ENCODE measurements around the gene PNMA8C. TPM values are rescaled to one million over a fixed set of nuclear protein-coding genes. Genes with fewer than 3 reads are reported as not detected.
A peak's percentile ranks its signal among the peaks of the same experiment; 100 is the strongest.

Gene PNMA8C
- total RNA-seq, 2 experiments from 2014 or later, result not detected

DNA sequence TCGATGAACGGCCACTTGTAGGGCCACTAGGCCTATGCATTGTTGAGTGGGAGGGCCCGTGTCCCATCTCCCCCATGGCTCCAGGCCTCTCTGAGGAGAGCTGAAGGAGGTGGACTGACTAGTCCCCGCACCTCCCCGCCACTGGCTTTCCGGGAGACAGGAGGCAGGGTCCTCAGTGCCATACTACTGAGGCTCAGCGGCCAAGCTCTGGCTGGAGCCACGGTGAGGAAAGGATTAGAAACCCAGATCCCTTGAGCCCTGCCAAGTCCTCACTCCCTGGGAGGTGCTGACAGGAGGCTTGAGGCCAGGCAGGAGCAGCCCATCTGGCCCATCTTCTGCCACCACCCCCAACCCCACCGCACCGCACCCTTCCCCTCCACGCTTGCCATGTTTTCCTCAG lies 44.3 kb downstream of the PNMA8C start:
- Histone ChIP-seq H3K27ac (ENCODE audit: low read depth in 1 of 2, low read length in 2 of 2) (no peak overlapping the region), H3K4me1 (ENCODE audit: insufficient read depth, low read length) (no peaks in the 10 kb centered on the region), H3K27me3 (ENCODE audit: control insufficient read depth in 1 of 2, insufficient read depth in 2 of 2, low read length in 2 of 2) (no peaks in the 10 kb centered on the region), H3K4me3 (ENCODE audit: low read length) (no peak overlapping the region), H3K9me3 (ENCODE audit: control insufficient read depth in 1 of 2, insufficient read depth in 1 of 2, low read length in 2 of 2) (no peaks in the 10 kb centered on the region), H3K36me3 (ENCODE audit: insufficient read depth, low read length) (peaks cover 78% of the 10 kb centered on the region)
- POLR2A ChIA-PET, result no interaction called here
- CTCF ChIA-PET, result interaction anchor here (0.5 to 1.3 kb wide), 3 partner anchors 10 to 15 kb away, joined by 3 to 4 read pairs (median 3); no protein-coding TSS in a partner anchor
- DNase-seq (peak in 1 of 14 experiments; percentile 24), ATAC-seq (ENCODE audit: poor library complexity) (no peak)
- Mint-ChIP-seq H3K36me3 (ENCODE audit: low read depth) (peaks cover 91% of the 10 kb centered on the region), H3K4me3 (no peak overlapping the region), H3K9me3 (no peaks in the 10 kb centered on the region), H3K27me3 (no peaks in the 10 kb centered on the region), H3K4me1 (ENCODE audit: low read depth) (no peaks in the 10 kb centered on the region), H3K27ac (no peak overlapping the region)
- TF ChIP-seq, protein P1, sequence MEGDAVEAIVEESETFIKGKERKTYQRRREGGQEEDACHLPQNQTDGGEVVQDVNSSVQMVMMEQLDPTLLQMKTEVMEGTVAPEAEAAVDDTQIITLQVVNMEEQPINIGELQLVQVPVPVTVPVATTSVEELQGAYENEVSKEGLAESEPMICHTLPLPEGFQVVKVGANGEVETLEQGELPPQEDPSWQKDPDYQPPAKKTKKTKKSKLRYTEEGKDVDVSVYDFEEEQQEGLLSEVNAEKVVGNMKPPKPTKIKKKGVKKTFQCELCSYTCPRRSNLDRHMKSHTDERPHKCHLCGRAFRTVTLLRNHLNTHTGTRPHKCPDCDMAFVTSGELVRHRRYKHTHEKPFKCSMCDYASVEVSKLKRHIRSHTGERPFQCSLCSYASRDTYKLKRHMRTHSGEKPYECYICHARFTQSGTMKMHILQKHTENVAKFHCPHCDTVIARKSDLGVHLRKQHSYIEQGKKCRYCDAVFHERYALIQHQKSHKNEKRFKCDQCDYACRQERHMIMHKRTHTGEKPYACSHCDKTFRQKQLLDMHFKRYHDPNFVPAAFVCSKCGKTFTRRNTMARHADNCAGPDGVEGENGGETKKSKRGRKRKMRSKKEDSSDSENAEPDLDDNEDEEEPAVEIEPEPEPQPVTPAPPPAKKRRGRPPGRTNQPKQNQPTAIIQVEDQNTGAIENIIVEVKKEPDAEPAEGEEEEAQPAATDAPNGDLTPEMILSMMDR (IDR thresholded peaks at IDR 0.05), result no peak
- intact Hi-C loops (cut with DNase I, micrococcal nuclease), result no loop called here

DNA sequence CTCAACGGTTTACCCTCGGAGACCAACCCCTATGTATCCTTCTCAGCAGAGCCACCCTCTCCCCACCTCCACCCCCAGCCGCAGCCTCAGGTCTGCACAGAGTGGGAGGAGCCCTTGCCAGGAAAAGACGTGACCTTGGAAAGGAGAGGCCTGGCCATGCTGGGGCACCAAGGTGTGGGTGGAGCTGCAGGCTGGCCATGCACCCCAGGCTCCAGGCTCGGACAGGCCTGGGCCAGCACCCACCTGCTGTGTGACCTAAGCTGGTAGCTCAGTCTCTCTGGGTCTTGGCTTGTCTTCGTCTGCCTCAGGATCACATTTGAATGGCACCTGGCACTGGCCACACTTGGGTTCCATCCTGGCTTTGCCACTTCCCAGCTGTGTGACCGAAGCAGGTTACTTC lies 44.9 kb downstream of the PNMA8C start:
- no peak for ATAC-seq (ENCODE audit: poor library complexity)
- peaks cover 78% of the 10 kb centered on the region for H3K36me3 ChIP-seq (ENCODE audit: insufficient read depth, low read length)
- H3K27ac Mint-ChIP-seq, result no peak overlapping the region
- no peaks in the 10 kb centered on the region for H3K9me3 ChIP-seq (ENCODE audit: control insufficient read depth in 1 of 2, insufficient read depth in 1 of 2, low read length in 2 of 2)
- no peaks in the 10 kb centered on the region for H3K27me3 ChIP-seq (ENCODE audit: control insufficient read depth in 1 of 2, insufficient read depth in 2 of 2, low read length in 2 of 2)
- DNase-seq, result peak in 1 of 14 experiments; percentile 14
- TF ChIP-seq, protein P1 (IDR thresholded peaks at IDR 0.05), result no peak
- H3K4me3 ChIP-seq (ENCODE audit: low read length), result no peak overlapping the region
- no peaks in the 10 kb centered on the region for H3K4me1 ChIP-seq (ENCODE audit: insufficient read depth, low read length)
- no peak overlapping the region for H3K4me3 Mint-ChIP-seq
- H3K27ac ChIP-seq (ENCODE audit: low read depth in 1 of 2, low read length in 2 of 2), result no peak overlapping the region
- H3K27me3 Mint-ChIP-seq, result no peaks in the 10 kb centered on the region
- CTCF ChIA-PET, result interaction anchor here (0.6 to 1.3 kb wide), 2 partner anchors 12 to 15 kb away, joined by 3 to 4 read pairs; no protein-coding TSS in a partner anchor
- peaks cover 90% of the 10 kb centered on the region for H3K36me3 Mint-ChIP-seq (ENCODE audit: low read depth)
- H3K9me3 Mint-ChIP-seq, result no peaks in the 10 kb centered on the region
- no peaks in the 10 kb centered on the region for H3K4me1 Mint-ChIP-seq (ENCODE audit: low read depth)
- intact Hi-C loops (cut with DNase I, micrococcal nuclease), result no loop called here
- POLR2A ChIA-PET, result no interaction called here

DNA sequence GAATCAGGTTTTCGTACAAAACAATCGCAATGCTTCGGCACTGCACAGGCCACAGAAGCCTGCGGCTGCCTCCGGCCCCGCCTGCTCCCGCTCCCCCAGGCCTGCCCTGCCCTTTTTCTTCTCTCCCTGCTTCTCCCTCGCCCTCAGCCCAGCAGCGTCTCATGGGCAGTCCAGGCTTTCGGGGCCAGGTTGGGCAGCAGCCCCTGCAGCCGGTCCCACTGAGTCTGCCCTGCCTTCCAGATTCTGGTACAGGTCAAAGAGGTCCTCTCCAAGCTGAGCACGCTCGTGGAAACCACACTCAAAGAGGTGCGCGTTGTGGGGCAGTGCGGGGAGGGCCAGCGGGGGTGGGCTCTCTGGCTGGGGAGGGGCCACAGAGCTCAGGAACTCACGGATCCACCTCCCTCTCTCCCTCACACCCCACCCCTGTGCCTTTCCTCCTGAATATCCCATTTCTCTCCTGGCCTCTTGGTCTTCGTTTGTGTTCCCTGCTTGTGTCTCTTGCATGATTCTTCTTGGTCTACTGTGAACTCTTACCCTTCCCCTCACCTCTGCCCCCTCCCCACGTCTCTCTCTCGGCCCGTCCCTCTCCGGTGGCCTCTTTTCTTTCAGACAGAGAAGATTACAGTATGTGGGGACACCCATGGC lies 45.4 kb downstream of the PNMA8C start:
- peaks cover 77% of the 10 kb centered on the region for H3K36me3 ChIP-seq (ENCODE audit: insufficient read depth, low read length)
- DNase-seq, result no peak
- ATAC-seq (ENCODE audit: poor library complexity), result no peak
- POLR2A ChIA-PET, result no interaction called here
- H3K27ac ChIP-seq (ENCODE audit: low read depth in 1 of 2, low read length in 2 of 2), result no peak overlapping the region
- H3K9me3 Mint-ChIP-seq, result no peaks in the 10 kb centered on the region
- TF ChIP-seq, protein P1 (IDR thresholded peaks at IDR 0.05), result no peak
- H3K4me1 Mint-ChIP-seq (ENCODE audit: low read depth), result no peaks in the 10 kb centered on the region
- no peak overlapping the region for H3K27ac Mint-ChIP-seq
- H3K36me3 Mint-ChIP-seq (ENCODE audit: low read depth), result peaks cover 90% of the 10 kb centered on the region
- no peaks in the 10 kb centered on the region for H3K4me1 ChIP-seq (ENCODE audit: insufficient read depth, low read length)
- H3K27me3 ChIP-seq (ENCODE audit: control insufficient read depth in 1 of 2, insufficient read depth in 2 of 2, low read length in 2 of 2), result no peaks in the 10 kb centered on the region
- no peaks in the 10 kb centered on the region for H3K9me3 ChIP-seq (ENCODE audit: control insufficient read depth in 1 of 2, insufficient read depth in 1 of 2, low read length in 2 of 2)
- intact Hi-C loops (cut with DNase I, micrococcal nuclease), result no loop called here
- no peak overlapping the region for H3K4me3 ChIP-seq (ENCODE audit: low read length)
- H3K27me3 Mint-ChIP-seq, result no peaks in the 10 kb centered on the region
- no peak overlapping the region for H3K4me3 Mint-ChIP-seq
- CTCF ChIA-PET, result interaction anchor here (1.3 kb wide), 1 partner anchor 13 kb away, joined by 4 read pairs; no protein-coding TSS in a partner anchor
